Fibroblast of lung (primary cell): Measurements from ENCODE around the gene NCOA5.

ENCODE experiments used
- EZH2 ChIP-seq: IDR thresholded peaks from 2 replicates; pipeline ENCODE4 v1.5.1; 2012; ENCODE audit warnings: low read length, control low read depth, mild to moderate bottlenecking; ENCODE audit errors: missing control alignments
- TF ChIP-seq, protein P1 (sequence below), 2 donors: IDR thresholded peaks in 1 of 2; conservative IDR thresholded peaks in 1 of 2; 1 replicate in 1 of 2; 2 replicates in 1 of 2; pipeline ENCODE4 v1.5.1; 2011 to 2012; ENCODE audit warnings: low read length in 2 of 2, control low read depth in 1 of 2, inconsistent platforms in 1 of 2, low read depth in 1 of 2, mild to moderate bottlenecking in 1 of 2

DNA sequence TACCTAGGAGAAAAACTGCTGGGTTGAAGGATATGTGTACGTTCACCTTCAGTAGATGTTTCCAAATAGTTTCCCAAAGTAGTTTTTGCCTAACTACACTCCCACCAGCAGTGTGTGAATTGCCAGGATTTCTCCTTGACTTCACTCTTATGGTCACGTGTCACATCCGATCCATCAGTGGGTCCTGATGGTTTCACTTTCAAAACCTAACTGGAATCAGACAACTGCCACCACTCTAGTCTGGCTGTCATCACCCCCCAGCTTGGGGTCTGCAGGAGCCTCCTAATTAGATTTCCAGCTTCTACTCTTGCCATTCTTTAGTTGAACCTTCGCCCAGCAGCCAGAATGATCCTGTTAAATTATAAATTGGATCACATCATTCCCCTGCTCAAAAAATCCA, 69.2 kb downstream of the NCOA5 start:
- TF ChIP-seq, protein P1, sequence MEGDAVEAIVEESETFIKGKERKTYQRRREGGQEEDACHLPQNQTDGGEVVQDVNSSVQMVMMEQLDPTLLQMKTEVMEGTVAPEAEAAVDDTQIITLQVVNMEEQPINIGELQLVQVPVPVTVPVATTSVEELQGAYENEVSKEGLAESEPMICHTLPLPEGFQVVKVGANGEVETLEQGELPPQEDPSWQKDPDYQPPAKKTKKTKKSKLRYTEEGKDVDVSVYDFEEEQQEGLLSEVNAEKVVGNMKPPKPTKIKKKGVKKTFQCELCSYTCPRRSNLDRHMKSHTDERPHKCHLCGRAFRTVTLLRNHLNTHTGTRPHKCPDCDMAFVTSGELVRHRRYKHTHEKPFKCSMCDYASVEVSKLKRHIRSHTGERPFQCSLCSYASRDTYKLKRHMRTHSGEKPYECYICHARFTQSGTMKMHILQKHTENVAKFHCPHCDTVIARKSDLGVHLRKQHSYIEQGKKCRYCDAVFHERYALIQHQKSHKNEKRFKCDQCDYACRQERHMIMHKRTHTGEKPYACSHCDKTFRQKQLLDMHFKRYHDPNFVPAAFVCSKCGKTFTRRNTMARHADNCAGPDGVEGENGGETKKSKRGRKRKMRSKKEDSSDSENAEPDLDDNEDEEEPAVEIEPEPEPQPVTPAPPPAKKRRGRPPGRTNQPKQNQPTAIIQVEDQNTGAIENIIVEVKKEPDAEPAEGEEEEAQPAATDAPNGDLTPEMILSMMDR (conservative IDR thresholded peaks at IDR 0.05 in 1 of 2, IDR thresholded peaks at IDR 0.05 in 1 of 2; ENCODE audit: low read depth in 1 of 2, low read length in 2 of 2) = no peak
- TF ChIP-seq EZH2 = no peak
